HG03039 (cell line): ENCODE data around the gene ADAM12.

ENCODE experiments used
- ATAC-seq: cut with Tn5 transposase; IDR thresholded peaks from one replicate; pipeline ENCODE4 v1.9.1; 2021; ENCODE audit warnings: mild to moderate bottlenecking, moderate library complexity; ENCODE audit not compliant: unreplicated experiment

Gene ADAM12

GRCh38 chr10:126029999-126030398, 358.3 kb downstream of the ADAM12 start:
- no peak for ATAC-seq

- ATAC-seq: no peak
Measured at GRCh38 chr10:126027692-126028091, 360.6 kb downstream of the ADAM12 start.

DNA sequence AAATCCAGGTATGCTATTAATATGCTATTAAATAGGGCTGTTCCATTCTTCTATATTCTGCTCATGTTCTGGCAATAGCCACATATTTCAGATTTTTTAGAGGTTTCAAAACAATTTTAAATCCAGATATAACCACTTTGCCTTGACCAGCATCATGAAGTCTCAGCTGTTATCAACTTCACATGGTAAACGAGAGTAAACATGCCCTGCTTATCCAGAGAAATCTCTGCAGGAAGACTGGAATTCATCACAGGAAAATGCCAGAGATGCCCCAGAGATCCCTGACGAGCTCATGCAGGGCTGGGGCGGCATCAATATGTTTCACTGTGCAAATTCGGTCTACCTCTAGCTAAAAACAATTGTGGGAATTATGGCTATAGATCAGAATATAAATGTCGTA, 365.4 kb downstream of the ADAM12 start:
- ATAC-seq: no peak

DNA sequence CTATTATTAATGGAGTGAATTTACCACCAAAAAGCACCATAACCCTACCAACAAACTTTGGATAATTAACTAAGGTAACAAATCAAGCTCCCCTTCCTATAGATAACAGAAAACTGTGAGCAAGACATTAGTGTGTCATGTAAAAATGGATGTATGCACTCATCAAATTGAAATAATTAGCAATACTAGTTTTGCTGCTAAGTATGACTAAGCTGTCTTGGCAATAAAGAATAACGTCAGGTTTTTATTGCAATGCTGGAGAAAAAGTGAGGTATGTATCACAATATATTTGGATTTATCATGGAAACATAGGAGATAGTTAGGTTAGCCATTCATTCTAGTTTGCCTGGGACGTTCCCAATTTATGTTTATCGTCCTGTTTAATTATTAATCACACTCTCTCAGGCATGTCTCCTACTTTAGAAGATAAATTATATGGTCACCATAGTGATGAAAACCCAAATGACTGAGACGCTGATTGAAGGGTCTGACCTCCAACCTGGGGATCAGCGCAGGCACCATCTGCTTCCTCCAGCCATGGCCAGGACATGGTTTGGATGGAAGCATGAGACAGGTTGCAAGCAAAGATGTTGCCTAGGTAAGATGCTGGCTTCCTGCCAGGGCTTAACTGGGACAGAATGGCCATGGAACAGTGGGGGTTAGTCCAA, 366.3 kb downstream of the ADAM12 start:
- no peak for ATAC-seq

DNA sequence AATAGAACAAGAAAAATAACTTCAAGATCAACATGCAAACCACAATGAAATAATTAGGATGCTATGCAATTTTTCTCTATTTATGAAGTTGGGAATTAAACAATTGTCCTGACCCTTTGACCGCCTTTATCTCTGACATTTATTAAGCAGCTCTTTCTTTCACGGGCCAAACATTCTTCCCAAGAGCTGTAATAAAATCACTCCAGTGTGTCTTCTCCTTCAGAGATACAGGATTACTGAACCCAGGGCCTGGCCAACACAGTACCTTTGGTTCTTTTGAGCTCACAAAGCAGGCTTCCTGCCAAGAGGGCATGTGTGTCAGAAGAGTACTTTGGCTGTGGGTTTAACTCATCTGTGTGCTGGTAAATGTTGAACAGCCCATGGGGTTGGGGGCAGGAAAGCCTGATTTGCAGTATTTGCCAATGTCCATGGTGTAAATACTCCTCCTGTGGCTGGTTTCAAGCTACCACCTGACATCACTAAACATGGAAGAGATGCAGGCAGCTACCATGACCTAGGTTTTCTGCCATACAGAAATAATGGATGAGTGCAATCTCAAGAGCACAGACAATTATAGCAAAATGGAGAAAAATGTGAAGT, 370.2 kb downstream of the ADAM12 start:
- no peak for ATAC-seq

DNA sequence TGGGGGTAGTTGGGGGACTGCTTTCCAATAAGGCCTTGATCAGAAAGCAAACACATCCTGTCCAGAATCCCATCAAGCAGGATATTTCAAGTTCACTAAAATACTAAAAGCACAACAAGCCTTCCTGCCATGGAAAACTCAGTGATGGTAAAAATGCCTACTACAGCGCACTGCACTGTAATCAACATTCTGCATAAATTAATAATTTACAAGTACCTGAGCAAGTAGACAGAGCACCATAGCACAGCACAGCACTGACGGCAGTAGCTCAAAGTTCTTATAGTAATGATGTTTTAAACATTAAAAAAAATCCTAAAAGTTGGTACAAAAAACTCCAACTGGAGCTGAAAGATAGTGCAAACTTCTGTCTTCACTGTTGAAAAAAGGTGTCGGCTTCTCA, 371.4 kb downstream of the ADAM12 start:
- no peak for ATAC-seq

DNA sequence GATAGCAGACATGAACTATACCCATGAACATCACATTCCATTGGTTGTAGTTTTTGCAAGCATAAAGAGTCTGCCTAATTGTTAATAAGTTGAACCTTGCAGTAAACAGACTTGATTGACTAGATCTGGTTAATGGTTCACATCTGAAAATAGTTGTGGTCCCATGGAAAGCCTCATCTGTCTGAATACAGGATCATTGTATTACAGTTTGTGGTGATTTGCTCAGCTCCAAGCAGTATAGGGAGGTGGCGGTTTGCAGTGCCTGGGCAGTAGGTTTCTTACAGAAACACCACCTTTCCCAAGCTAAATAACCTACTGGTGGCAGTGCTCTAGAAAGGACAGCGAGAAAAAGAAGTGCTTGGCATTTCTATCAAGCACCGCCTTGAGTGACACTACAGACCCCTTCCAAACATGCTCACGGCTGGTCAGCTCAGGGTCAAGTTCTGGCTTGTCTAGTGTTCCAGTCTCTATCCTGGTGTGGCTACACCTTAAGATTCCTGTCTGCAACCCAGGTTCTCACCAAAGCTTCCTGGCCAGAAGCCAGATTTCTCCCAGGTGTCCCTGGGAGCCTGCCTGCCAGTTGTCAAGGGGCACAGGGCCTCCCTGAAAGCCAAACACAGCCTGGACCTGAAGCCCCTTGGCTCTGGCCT, 372.0 kb downstream of the ADAM12 start:
- ATAC-seq: no peak

DNA sequence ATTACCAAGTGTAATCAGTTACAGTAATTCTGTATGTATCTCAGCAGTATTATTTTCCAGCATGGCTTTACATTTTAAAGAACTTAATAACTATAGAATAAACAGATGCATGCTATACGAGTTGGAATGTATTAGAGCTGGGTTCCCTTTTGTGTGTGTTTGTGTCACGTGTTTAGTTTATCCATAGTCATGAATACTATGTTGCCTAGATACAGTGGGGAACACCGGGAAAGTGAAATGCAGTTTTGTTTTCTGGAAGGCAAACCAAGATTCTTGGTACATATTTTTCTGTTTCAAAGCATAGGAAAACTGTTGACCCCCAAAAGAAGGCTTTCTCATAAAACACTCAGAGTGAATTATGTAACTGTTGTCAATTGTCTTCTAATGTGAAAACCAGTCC, 372.9 kb downstream of the ADAM12 start:
- no peak for ATAC-seq

DNA sequence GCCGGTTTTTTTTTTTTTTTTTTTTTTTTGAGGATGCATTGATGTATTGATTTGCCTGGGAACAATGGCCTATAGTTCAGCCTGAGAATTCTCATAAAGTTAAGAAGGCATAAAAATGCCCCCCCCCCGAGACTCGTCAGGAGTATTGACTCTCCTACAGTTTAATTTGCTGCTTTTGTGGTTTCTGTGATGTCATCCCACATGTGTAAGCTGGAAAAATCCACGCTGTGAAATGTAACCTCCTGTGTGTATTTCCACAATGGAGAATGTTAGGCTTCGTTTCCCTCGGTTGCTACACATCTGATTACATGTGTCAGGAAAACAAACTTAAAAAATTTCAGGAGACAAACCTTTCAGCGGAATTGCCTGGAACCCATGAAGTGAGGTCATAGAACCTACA, 374.0 kb downstream of the ADAM12 start:
- ATAC-seq: no peak

DNA sequence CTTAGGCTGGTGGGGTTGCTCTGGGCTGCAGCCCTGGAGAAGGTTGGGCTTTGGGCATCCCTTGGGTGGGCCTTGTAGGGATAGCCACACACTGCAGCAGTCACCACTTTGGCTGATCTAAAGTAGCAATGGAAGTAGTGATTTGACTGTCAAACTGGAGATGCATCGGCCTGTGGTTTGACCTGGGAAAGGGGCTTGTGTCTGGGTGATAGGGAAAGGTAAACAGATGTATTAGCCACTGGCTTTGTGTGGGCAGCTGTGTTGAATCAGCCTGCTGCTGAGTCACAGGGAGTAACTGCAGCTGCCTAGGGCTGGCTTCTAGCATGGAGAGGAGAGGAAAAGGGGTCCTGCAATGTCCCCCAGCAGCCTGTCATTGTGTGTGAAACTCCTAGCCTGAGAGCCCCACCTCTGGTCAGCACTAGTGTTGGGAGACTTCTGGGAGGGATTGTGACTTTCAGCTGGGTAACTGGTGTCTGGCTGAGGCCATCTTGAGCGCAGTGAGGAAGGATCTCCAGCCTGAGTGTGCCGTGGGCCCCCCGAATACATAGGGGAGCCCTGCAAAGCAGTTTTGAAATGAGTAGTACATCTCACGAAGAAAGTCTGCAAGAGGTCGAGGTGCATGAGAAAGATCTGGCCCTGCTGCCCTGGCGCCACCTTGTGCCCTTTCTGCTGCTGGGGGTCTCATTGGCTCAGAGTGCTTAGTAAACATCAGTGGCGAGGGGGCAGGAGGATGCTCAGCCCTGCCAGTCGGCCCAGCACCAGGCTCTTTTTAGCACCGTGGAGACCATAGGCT, 374.6 kb downstream of the ADAM12 start:
- ATAC-seq: peak; percentile 82

- no peak for ATAC-seq
Measured at GRCh38 chr10:126012485-126012884, 375.8 kb downstream of the ADAM12 start.

GRCh38 chr10:126011995-126012394, 376.3 kb downstream of the ADAM12 start:
- no peak for ATAC-seq

- ATAC-seq: no peak
Measured at GRCh38 chr10:126009650-126010049, 378.6 kb downstream of the ADAM12 start.

DNA sequence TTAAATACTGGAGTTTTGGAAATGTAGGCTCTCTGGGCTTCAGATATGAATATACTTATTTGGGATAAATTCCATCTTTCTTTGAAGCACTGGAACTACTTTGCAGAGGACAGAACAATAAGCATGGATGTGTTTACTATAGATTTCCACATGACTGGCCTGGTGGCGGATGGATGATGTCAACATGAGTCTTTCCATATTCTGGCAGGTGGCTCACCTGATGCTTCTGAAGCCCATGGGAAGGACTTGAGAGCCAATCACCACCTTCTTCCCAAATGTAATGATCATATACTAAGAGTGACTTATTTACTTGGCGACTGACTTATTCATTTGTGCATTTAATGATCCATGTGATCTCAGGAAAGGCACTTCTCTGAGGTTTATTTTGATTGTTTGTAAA, 381.4 kb downstream of the ADAM12 start:
- no peak for ATAC-seq

GRCh38 chr10:126006264-126006663, 382.0 kb downstream of the ADAM12 start:
- ATAC-seq: no peak

DNA sequence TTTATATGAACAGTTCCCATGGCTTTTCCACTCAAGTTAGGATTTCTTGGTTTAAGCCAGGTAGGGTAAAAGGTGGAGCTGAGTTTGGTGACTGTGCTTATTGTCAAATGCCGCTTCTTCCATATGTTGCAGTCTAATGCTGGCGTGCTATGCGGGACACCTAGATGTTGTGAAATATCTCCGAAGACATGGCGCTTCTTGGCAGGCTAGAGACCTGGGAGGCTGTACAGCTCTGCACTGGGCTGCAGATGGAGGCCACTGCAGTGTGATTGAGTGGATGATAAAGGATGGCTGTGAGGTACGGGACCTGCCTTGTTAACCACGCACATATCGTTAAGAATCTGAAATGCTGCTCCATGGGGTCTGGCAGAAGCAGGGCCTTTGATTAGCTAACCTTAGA, 383.5 kb downstream of the ADAM12 start:
- no peak for ATAC-seq

GRCh38 chr10:126001576-126001975, 386.7 kb downstream of the ADAM12 start:
- no peak for ATAC-seq

GRCh38 chr10:125999694-126000093, 388.6 kb downstream of the ADAM12 start:
- ATAC-seq: no peak

DNA sequence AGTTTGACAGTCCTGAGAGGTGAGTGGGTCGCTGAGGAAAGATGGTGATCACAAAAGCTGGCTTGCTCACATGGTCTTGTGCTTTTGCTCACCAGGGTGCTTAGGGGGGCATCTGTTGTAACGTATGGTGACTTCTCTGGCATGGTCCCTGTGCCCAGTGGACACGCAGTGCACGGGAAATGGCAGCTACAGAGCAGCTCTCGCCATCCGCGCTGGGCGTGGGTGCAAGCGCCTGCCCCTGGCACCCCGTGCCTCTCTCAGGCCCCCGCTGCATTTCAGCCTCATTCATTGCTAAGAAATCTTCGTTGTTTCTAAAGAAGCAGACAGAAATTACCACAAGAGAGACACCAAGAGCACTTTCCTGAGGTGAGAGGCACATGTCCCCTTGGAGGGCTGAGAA, 390.7 kb downstream of the ADAM12 start:
- no peak for ATAC-seq

- no peak for ATAC-seq
Measured at GRCh38 chr10:125995726-125996304, 392.5 kb downstream of the ADAM12 start.

DNA sequence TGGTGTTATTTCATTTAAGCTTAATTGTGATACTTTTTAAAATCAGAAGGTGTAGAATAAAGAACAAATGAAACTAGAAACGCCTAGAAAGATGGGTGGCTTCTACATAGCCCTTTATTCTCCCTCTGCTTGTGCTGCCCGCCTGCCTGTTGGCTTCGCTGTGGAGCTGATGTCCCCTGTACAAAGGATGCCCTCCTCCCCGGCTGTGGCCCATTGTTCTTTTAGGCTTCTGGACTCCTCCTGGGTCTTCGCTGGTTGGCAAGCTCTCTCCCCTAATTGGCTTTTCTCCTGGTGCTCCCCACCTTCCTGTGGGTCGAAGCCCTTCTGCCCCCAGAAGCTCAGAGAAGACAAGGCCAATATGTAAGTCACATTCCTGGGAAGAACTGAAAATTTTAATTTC, 393.7 kb downstream of the ADAM12 start:
- no peak for ATAC-seq
